Endodermal cell (in vitro differentiated cells): ENCODE results near the gene PARD3B. TPM values are rescaled to one million over a fixed set of nuclear protein-coding genes. Genes with fewer than 3 reads are reported as not detected.
"Not testable (repeated sequence)": the region's sequence is repeated elsewhere in the genome, so short reads cannot be mapped to it uniquely, and the experiment has no call there.

Source experiments
- DNase-seq: peaks from one replicate; pipeline ENCODE4 v3.0.0-alpha.2; 2017
- H3K27ac ChIP-seq: 2 replicates; pipeline ENCODE4 v1.5.1; 2013; ENCODE audit warnings: mild to moderate bottlenecking, low read depth, low read length, moderate library complexity
- H3K27me3 ChIP-seq: 2 replicates; pipeline ENCODE4 v1.6.1; 2013; ENCODE audit warnings: mild to moderate bottlenecking, low read length, moderate library complexity; ENCODE audit not compliant: insufficient read depth, control insufficient read depth, poor library complexity, severe bottlenecking
- H3K36me3 ChIP-seq: 2 replicates; pipeline ENCODE4 v1.7.0; 2013; ENCODE audit warnings: mild to moderate bottlenecking, low read length, moderate library complexity; ENCODE audit not compliant: control insufficient read depth, insufficient read depth
- H3K4me1 ChIP-seq: one replicate; pipeline ENCODE4 v1.7.0; 2013; ENCODE audit warnings: low read length; ENCODE audit not compliant: control insufficient read depth, insufficient read depth
- H3K4me3 ChIP-seq: 2 replicates; pipeline ENCODE4 v1.5.1; 2013; ENCODE audit warnings: mild to moderate bottlenecking, low read length, moderate library complexity
- H3K9ac ChIP-seq: 2 replicates; pipeline ENCODE4 v1.6.1; 2013; ENCODE audit warnings: mild to moderate bottlenecking, low read length, moderate library complexity; ENCODE audit not compliant: poor library complexity, severe bottlenecking; ENCODE audit errors: extremely low read depth
- H3K9me3 ChIP-seq: 2 replicates; pipeline ENCODE4 v1.6.1; 2013; ENCODE audit warnings: mild to moderate bottlenecking, low read length, moderate library complexity; ENCODE audit not compliant: control insufficient read depth
- H3K27ac Mint-ChIP-seq: 2 replicates; pipeline ENCODE4 v1.8.0; 2020; ENCODE audit warnings: mixed read lengths
- H3K27me3 Mint-ChIP-seq: 2 replicates; pipeline ENCODE4 v1.8.0; 2021; ENCODE audit warnings: mild to moderate bottlenecking, mixed read lengths; ENCODE audit not compliant: insufficient read depth
- H3K36me3 Mint-ChIP-seq: 2 replicates; pipeline ENCODE4 v1.8.0; 2020; ENCODE audit warnings: low read depth, mixed read lengths
- H3K4me1 Mint-ChIP-seq: 2 replicates; pipeline ENCODE4 v1.8.0; 2020; ENCODE audit warnings: mixed read lengths
- H3K4me3 Mint-ChIP-seq: 2 replicates; pipeline ENCODE4 v1.8.0; 2020; ENCODE audit warnings: mild to moderate bottlenecking, moderate library complexity, mixed read lengths
- H3K9me3 Mint-ChIP-seq: 2 replicates; pipeline ENCODE4 v1.8.0; 2020; ENCODE audit warnings: mild to moderate bottlenecking, mixed read lengths
- WGBS, 2 experiments: methylation state at CpG; one replicate each; pipeline versions ENCODE4 v1.1.5 to v1.1.7; 2013; ENCODE audit warnings: missing lambda C conversion rate in 2 of 2, mixed read lengths in 1 of 2; ENCODE audit not compliant: insufficient coverage in 1 of 2, insufficient read length in 1 of 2; 5-methylcytosine and 5-hydroxymethylcytosine counted together
- total RNA-seq, 2 donors: library from RNA; stranded (reverse); fragmentation: NEBNext Ultra II Directional in 1 of 2; extraction: Animal tissue kit (Norgen Biotek cat#: 25700) in 1 of 2; gene quantifications; 2 replicates in 1 of 2; 3 replicates in 1 of 2; pipeline ENCODE4 v1.2.1, GENCODE V29; 2021
- TF ChIP-seq, protein P1 (sequence below): fragments of 200-600 bp; sonication (generic); conservative IDR thresholded peaks from 2 replicates; pipeline ENCODE4 v1.5.0; 2021; ENCODE audit warnings: antibody characterized with exemption, mild to moderate bottlenecking

PARD3B gene
- total RNA-seq, 2 donors from 2014 or later = 2.5 to 5.6 TPM

DNA sequence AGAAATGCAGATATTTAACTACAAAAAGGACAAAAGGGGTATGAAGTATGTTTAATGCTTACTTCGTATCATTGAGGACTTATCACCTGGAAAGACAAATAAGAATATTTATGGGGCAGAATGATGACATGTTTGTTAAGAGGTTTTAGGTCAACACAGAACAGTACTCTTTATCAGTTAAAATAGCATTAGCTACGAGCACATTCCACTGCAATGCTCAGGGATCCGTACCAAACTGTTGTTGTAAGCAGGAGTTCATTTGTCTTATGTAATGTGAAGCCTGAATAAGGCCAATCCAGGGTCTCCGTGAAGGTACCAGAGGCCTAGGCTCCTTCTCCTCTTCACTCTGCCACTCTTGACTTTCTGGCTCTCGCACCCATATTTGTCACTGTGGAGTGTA is 671.3 kb downstream of the PARD3B start:
- Histone ChIP-seq H3K9me3 (no peaks in the 10 kb centered on the region), H3K27me3 (no peaks in the 10 kb centered on the region), H3K36me3 (no peaks in the 10 kb centered on the region), H3K4me3 (no peak overlapping the region), H3K27ac (no peak overlapping the region), H3K9ac (no peak overlapping the region), H3K4me1 (no peaks in the 10 kb centered on the region)
- Mint-ChIP-seq H3K27ac (no peak overlapping the region), H3K36me3 (no peaks in the 10 kb centered on the region), H3K4me1 (peaks cover 10% of the 10 kb centered on the region), H3K9me3 (no peaks in the 10 kb centered on the region), H3K4me3 (no peak overlapping the region), H3K27me3 (no peaks in the 10 kb centered on the region)
- WGBS, 2 experiments = 84 to 87% methylated on average over 5 of the region's 5 CpGs
- TF ChIP-seq, protein P1, sequence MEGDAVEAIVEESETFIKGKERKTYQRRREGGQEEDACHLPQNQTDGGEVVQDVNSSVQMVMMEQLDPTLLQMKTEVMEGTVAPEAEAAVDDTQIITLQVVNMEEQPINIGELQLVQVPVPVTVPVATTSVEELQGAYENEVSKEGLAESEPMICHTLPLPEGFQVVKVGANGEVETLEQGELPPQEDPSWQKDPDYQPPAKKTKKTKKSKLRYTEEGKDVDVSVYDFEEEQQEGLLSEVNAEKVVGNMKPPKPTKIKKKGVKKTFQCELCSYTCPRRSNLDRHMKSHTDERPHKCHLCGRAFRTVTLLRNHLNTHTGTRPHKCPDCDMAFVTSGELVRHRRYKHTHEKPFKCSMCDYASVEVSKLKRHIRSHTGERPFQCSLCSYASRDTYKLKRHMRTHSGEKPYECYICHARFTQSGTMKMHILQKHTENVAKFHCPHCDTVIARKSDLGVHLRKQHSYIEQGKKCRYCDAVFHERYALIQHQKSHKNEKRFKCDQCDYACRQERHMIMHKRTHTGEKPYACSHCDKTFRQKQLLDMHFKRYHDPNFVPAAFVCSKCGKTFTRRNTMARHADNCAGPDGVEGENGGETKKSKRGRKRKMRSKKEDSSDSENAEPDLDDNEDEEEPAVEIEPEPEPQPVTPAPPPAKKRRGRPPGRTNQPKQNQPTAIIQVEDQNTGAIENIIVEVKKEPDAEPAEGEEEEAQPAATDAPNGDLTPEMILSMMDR = no peak
- DNase-seq = no peak

DNA sequence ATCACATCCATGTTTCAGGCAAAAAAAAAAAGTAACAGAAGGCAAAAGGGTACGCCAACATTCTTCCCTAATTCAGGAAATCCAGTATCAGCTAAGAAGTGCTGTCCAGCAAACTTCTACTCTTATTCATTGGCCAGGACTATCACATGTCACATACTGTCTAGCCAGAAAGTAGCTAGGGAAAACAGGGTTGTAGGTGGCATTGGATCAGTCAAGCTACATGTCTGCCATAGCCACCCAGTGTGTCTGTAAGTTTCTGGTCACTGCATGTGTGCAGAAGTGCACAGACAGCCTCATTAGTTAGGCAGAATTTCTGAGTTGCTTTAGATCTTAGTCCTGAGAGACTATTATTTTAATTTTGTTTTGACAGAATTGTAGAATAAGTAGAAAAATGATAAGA is 671.7 kb downstream of the PARD3B start:
- H3K36me3 ChIP-seq = no peaks in the 10 kb centered on the region
- H3K27ac ChIP-seq = no peak overlapping the region
- DNase-seq = no peak
- Mint-ChIP-seq H3K27me3 (no peaks in the 10 kb centered on the region), H3K4me1 (peaks cover 10% of the 10 kb centered on the region), H3K4me3 (no peak overlapping the region), H3K36me3 (no peaks in the 10 kb centered on the region), H3K27ac (no peak overlapping the region), H3K9me3 (no peaks in the 10 kb centered on the region)
- no peak overlapping the region for H3K4me3 ChIP-seq
- TF ChIP-seq, protein P1 = no peak
- H3K4me1 ChIP-seq = no peaks in the 10 kb centered on the region
- no peak overlapping the region for H3K9ac ChIP-seq
- 80 to 95% methylated on average over 1 of the region's 1 CpG for WGBS, 2 experiments
- no peaks in the 10 kb centered on the region for H3K27me3 ChIP-seq
- no peaks in the 10 kb centered on the region for H3K9me3 ChIP-seq

DNA sequence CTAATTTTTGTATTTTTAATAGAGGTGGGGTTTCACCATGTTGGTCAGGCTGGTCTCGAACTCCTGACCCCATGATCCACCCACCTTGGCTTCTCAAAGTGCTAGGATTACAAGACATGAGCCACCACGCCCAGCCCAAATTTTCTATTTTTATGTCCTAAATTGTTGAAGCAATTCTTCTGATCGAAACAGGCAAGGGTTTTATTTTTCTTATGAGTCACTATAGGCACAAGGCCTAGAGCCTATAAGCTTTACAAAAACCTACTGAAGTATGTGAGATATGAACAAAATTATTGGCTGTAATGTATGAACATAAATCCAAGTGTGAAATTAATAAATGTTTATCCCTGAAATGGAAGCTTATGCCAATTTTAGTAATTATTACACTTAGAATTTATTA is 672.8 kb downstream of the PARD3B start:
- WGBS, 2 experiments = 74 to 79% methylated on average over 2 to 3 of the region's 3 CpGs
- Histone ChIP-seq H3K9ac (no peak overlapping the region), H3K4me1 (no peaks in the 10 kb centered on the region), H3K36me3 (no peaks in the 10 kb centered on the region), H3K4me3 (no peak overlapping the region), H3K27me3 (no peaks in the 10 kb centered on the region), H3K27ac (no peak overlapping the region), H3K9me3 (no peaks in the 10 kb centered on the region)
- TF ChIP-seq, protein P1 = no peak
- Mint-ChIP-seq H3K36me3 (no peaks in the 10 kb centered on the region), H3K4me1 (peaks cover 10% of the 10 kb centered on the region), H3K9me3 (no peaks in the 10 kb centered on the region), H3K4me3 (no peak overlapping the region), H3K27ac (no peak overlapping the region), H3K27me3 (no peaks in the 10 kb centered on the region)
- DNase-seq = no peak

DNA sequence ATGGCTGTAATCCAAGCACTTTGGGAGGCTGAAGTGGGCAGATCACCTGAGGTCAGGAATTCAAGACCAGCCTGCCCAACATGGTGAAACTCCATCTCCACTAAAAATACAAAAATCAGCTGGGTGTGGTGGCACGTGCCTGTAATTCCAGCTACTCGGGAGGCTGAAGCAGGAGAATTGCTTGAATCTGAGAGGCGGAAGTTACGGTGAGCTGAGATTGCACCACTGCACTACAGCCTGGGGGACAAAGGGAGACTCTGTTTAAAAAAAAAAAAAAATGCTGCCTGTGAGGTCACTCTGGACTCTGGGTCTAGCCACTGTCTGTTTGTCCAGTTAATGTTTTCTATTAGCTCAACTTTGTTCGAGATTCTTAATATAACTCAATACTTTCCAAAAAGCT is 673.5 kb downstream of the PARD3B start:
- H3K27me3 Mint-ChIP-seq, H3K9ac ChIP-seq, H3K36me3 Mint-ChIP-seq, H3K27ac Mint-ChIP-seq, H3K4me3 Mint-ChIP-seq, H3K36me3 ChIP-seq, DNase-seq, H3K9me3 ChIP-seq, H3K4me1 Mint-ChIP-seq, H3K9me3 Mint-ChIP-seq, H3K4me1 ChIP-seq, H3K27ac ChIP-seq, H3K4me3 ChIP-seq, H3K27me3 ChIP-seq: not testable (repeated sequence)
- WGBS, 2 experiments = 93 to 100% methylated on average over 4 to 5 of the region's 5 CpGs
